Measurements from ENCODE around the gene RBM47. TPM values are rescaled to one million over a fixed set of nuclear protein-coding genes. Genes with fewer than 3 reads are reported as not detected.

Gene RBM47
- total RNA-seq, 1 experiment from 2014 or later, result 70.3 TPM

GRCh38 chr4:40678421-40678820 is 48.8 kb upstream of the RBM47 start:
- Histone ChIP-seq H2BK5ac (ENCODE audit: insufficient read length, low read length) (no peak overlapping the region), H3K56ac (ENCODE audit: insufficient read length, low read depth, low read length) (no peak overlapping the region), H3K23ac (ENCODE audit: insufficient read length, low read depth, low read length) (no peak overlapping the region), H3K4ac (ENCODE audit: low read depth, low read length) (no peak overlapping the region), H4K20me1 (ENCODE audit: control insufficient read depth, insufficient read depth, insufficient read length) (no peaks in the 10 kb centered on the region), H2AK5ac (ENCODE audit: insufficient read length, low read length) (no peak overlapping the region), H3K9ac (ENCODE audit: extremely low read depth, insufficient read length, low read length) (no peak overlapping the region), H2BK120ac (ENCODE audit: low read depth, low read length, poor library complexity, severe bottlenecking) (no peak overlapping the region), H4K5ac (ENCODE audit: insufficient read length, low read depth, low read length) (no peak overlapping the region), H3K18ac (ENCODE audit: insufficient read length, low read depth, low read length) (no peak overlapping the region), H2BK15ac (ENCODE audit: low read depth, low read length) (no peak overlapping the region), H3K27me3 (ENCODE audit: insufficient read depth, low read length) (no peaks in the 10 kb centered on the region), H3K14ac (ENCODE audit: insufficient read depth, low read length) (no peak overlapping the region), H4K91ac (ENCODE audit: insufficient read length, low read depth, low read length) (no peak overlapping the region), H2BK20ac (ENCODE audit: low read depth, low read length, poor library complexity, severe bottlenecking) (no peak overlapping the region), H2BK12ac (ENCODE audit: insufficient read length, low read depth, low read length) (no peak overlapping the region), H2AFZ (ENCODE audit: low read length) (no peak overlapping the region), H3K4me2 (ENCODE audit: insufficient read depth, insufficient read length, low read length) (no peak overlapping the region), H4K8ac (replicated peaks; ENCODE audit: insufficient read length, low read depth, low read length) (no peak overlapping the region), H3K4me1 (ENCODE audit: insufficient read depth, low read length) (no peaks in the 10 kb centered on the region), H3K79me2 (ENCODE audit: insufficient read depth, low read length) (no peaks in the 10 kb centered on the region), H3K9me3 (ENCODE audit: control insufficient read depth, low read depth, low read length) (no peaks in the 10 kb centered on the region), H3K79me1 (ENCODE audit: insufficient read depth, low read depth, low read length, poor library complexity, severe bottlenecking) (no peaks in the 10 kb centered on the region), H3K27ac (ENCODE audit: insufficient read length, low read depth, low read length) (no peak overlapping the region), H3K23me2 (ENCODE audit: insufficient read length, low read depth, low read length, poor library complexity, severe bottlenecking) (no peaks in the 10 kb centered on the region), H3T11ph (ENCODE audit: low read length) (no peak overlapping the region)
- no CpG with 5 or more reads among the region's 6 CpGs for whole genome bisulfite sequencing (ENCODE audit: extremely low coverage, insufficient read length, low lambda C conversion rate)
- H3K27me3 Mint-ChIP-seq (ENCODE audit: low read depth), result no peaks in the 10 kb centered on the region
- no peak for TF ChIP-seq CTCF (conservative IDR thresholded peaks at IDR 0.05)
- no peaks in the 10 kb centered on the region for H3K36me3 Mint-ChIP-seq (ENCODE audit: insufficient read depth in 1 of 3, low read depth in 3 of 3)
- H3K9me3 Mint-ChIP-seq, result no peaks in the 10 kb centered on the region; a peak in 1 of 5 replicates
- peaks cover 14 to 16% of the 10 kb centered on the region in 2 experiments for H3K4me1 Mint-ChIP-seq
- H3K4me3 Mint-ChIP-seq, result no peak overlapping the region
- DNase-seq, result no peak
- no peak overlapping the region; a peak in 1 of 7 replicates for H3K27ac Mint-ChIP-seq

Measured in H9 (cell line).